SK-N-SH (cell line): ENCODE results near the gene ZNF23. TPM values are rescaled to one million over a fixed set of nuclear protein-coding genes. Genes with fewer than 3 reads are reported as not detected.

ENCODE experiments used
- CTCF ChIA-PET: fragments of 300-600, 350-600 bp; formaldehyde crosslinking; extraction: SDS; loops from one replicate; lab custom pipeline; 2021; lab: Yijun Ruan, JAX
- POLR2A ChIA-PET: fragments of 350-600 bp; sonication (Branson Sonifier 250); formaldehyde crosslinking; extraction: SDS; loops from one replicate; lab custom pipeline; 2020; ENCODE audit warnings: antibody characterized with exemption, inconsistent platforms; lab: Yijun Ruan, JAX
- DNase-seq: peaks from one replicate; pipeline ENCODE4 v3.0.0; 2012
- H2AFZ ChIP-seq: fragments of 200-600 bp; sonication (generic); 2 replicates; pipeline ENCODE4 v1.8.1; 2016; ENCODE audit warnings: antibody characterized with exemption, mild to moderate bottlenecking, low read depth
- H3F3A ChIP-seq: fragments of 200-600 bp; sonication (generic); replicated peaks from 2 replicates; pipeline ENCODE3; 2016; ENCODE audit warnings: antibody characterized with exemption, mild to moderate bottlenecking; ENCODE audit not compliant: insufficient read depth
- H3K27ac ChIP-seq, 2 experiments: fragments of 200-500 bp in 1 of 2; fragments of 200-600 bp in 1 of 2; sonication (Bioruptor generic) in 1 of 2; sonication (generic), shearing (Covaris generic) in 1 of 2; 2 replicates each; pipeline versions ENCODE4 v1.5.1 to v1.6.1; 2014 to 2016; ENCODE audit warnings: low read depth in 2 of 2, inconsistent platforms in 1 of 2, low read length in 1 of 2, mild to moderate bottlenecking in 1 of 2, mixed read lengths in 1 of 2
- H3K27me3 ChIP-seq: fragments of 200-600 bp; sonication (generic), shearing (Covaris generic); 2 replicates; pipeline ENCODE4 v1.6.1; 2016; ENCODE audit warnings: mixed run types; ENCODE audit not compliant: insufficient read depth
- H3K36me3 ChIP-seq, 2 experiments: fragments of 200-500 bp in 1 of 2; fragments of 200-600 bp in 1 of 2; sonication (Bioruptor generic) in 1 of 2; sonication (generic) in 1 of 2; replicated peaks in 1 of 2; 2 replicates each; pipeline versions ENCODE3 to v1.5.1; 2014 to 2016; ENCODE audit warnings: low read length in 1 of 2, mild to moderate bottlenecking in 1 of 2; ENCODE audit not compliant: insufficient read depth in 2 of 2, control insufficient read depth in 1 of 2
- H3K4me1 ChIP-seq, 2 experiments: fragments of 200-500 bp in 1 of 2; fragments of 200-600 bp in 1 of 2; sonication (Bioruptor generic) in 1 of 2; sonication (generic), shearing (Covaris generic) in 1 of 2; 2 replicates each; pipeline versions ENCODE4 v1.5.1 to v1.6.1; 2014 to 2016; ENCODE audit warnings: low read depth in 1 of 2, low read length in 1 of 2, mixed run types in 1 of 2; ENCODE audit not compliant: insufficient read depth in 2 of 2, control insufficient read depth in 1 of 2
- H3K4me2 ChIP-seq: fragments of 200-600 bp; sonication (generic), shearing (Covaris generic); 2 replicates; pipeline ENCODE4 v1.6.1; 2017; ENCODE audit warnings: mixed run types
- H3K4me3 ChIP-seq, 2 experiments: fragments of 200-500 bp in 1 of 2; fragments of 200-600 bp in 1 of 2; sonication (Bioruptor generic) in 1 of 2; sonication (generic), shearing (Covaris generic) in 1 of 2; 2 replicates each; pipeline versions ENCODE4 v1.5.1 to v1.8.1; 2014 to 2016; ENCODE audit warnings: low read depth in 2 of 2, inconsistent platforms in 1 of 2, low read length in 1 of 2, mild to moderate bottlenecking in 1 of 2, mixed read lengths in 1 of 2, moderate library complexity in 1 of 2
- H3K79me2 ChIP-seq: fragments of 200-600 bp; sonication (generic); 2 replicates; pipeline ENCODE4 v1.8.1; 2017; ENCODE audit warnings: mild to moderate bottlenecking; ENCODE audit not compliant: insufficient read depth
- H3K9ac ChIP-seq: fragments of 200-600 bp; sonication (generic); 2 replicates; pipeline ENCODE4 v1.6.1; 2017; ENCODE audit warnings: mixed run types
- H3K9me2 ChIP-seq: fragments of 200-600 bp; sonication (generic); 2 replicates; pipeline ENCODE4 v1.6.1; 2017; ENCODE audit warnings: mixed run types
- H3K9me3 ChIP-seq: fragments of 200-600 bp; sonication (generic); 2 replicates; pipeline ENCODE4 v1.6.1; 2017; ENCODE audit warnings: mixed run types, mild to moderate bottlenecking, moderate library complexity
- H4K20me1 ChIP-seq: fragments of 200-600 bp; sonication (generic); 2 replicates; pipeline ENCODE4 v1.6.1; 2017; ENCODE audit warnings: mild to moderate bottlenecking, mixed run types; ENCODE audit not compliant: insufficient read depth
- CTCF ChIP-seq: fragments of 200-600 bp; sonication (generic); IDR thresholded peaks from 2 replicates; pipeline ENCODE4 v1.6.1; 2017; ENCODE audit warnings: antibody characterized with exemption, mild to moderate bottlenecking, moderate library complexity
- ELF1 ChIP-seq: IDR thresholded peaks from 2 replicates; pipeline ENCODE4 v1.4.0; 2012
- EZH2phosphoT487 ChIP-seq: fragments of 200-600 bp; sonication (generic); IDR thresholded peaks from 2 replicates; pipeline ENCODE4 v1.6.1; 2017; ENCODE audit warnings: low read depth, mixed run types, mild to moderate bottlenecking, antibody characterized with exemption, moderate library complexity, borderline replicate concordance
- FOSL2 ChIP-seq: IDR thresholded peaks from 2 replicates; pipeline ENCODE4 v1.4.0; 2012; ENCODE audit warnings: low read depth, mild to moderate bottlenecking, moderate library complexity, borderline replicate concordance
- FOXM1 ChIP-seq: IDR thresholded peaks from 2 replicates; pipeline ENCODE4 v1.4.0; 2012; ENCODE audit warnings: low read depth, mild to moderate bottlenecking
- GATA2 ChIP-seq: sonication (generic); formaldehyde crosslinking; IDR thresholded peaks from 2 replicates; pipeline ENCODE4 v1.5.0; 2020; ENCODE audit warnings: mild to moderate bottlenecking, missing genetic modification reagents
- JUND ChIP-seq: IDR thresholded peaks from 2 replicates; pipeline ENCODE4 v1.4.0; 2012
- MXI1 ChIP-seq: IDR thresholded peaks from 2 replicates; pipeline ENCODE4 v1.6.1; 2012; ENCODE audit warnings: mild to moderate bottlenecking, low read depth, low read length, improper control_type of control experiment
- POLR2AphosphoS5 ChIP-seq: IDR thresholded peaks from 2 replicates; pipeline ENCODE4 v1.6.1; 2012; ENCODE audit warnings: low read depth, low read length
- TCF12 ChIP-seq: IDR thresholded peaks from 2 replicates; pipeline ENCODE4 v1.4.0; 2012
- WGBS: methylation state at CpG from one replicate; pipeline ENCODE4 v1.1.6; 2017; ENCODE audit warnings: low lambda C conversion rate; 5-methylcytosine and 5-hydroxymethylcytosine counted together
- polyA plus RNA-seq, 3 experiments: library from polyadenylated mRNA; depleted of rRNA; stranded (reverse); fragments of >200 nt; gene quantifications; 2 replicates each; pipeline ENCODE4 v1.2.3, GENCODE V29; 2012
- TF ChIP-seq, protein P1 (sequence below): fragments of 150-350 bp; IDR thresholded peaks from 2 replicates; pipeline ENCODE4 v1.6.1; 2017; ENCODE audit warnings: antibody characterized with exemption, low read length, low read depth, borderline replicate concordance
- TF ChIP-seq, protein P2 (sequence below): IDR thresholded peaks from 2 replicates; pipeline ENCODE4; 2012
- TF ChIP-seq, protein P3 (sequence below): fragments of 150-350 bp; IDR thresholded peaks from 2 replicates; pipeline ENCODE4 v1.6.1; 2016; ENCODE audit warnings: mild to moderate bottlenecking, low read depth, low read length
- TF ChIP-seq, protein P4 (sequence below): IDR thresholded peaks from 2 replicates; pipeline ENCODE4 v1.6.1; 2012; ENCODE audit warnings: mild to moderate bottlenecking, low read depth, low read length, moderate library complexity

ZNF23 gene
- polyA plus RNA-seq, 1 of the 3 experiments (the other 2 are of a cell fraction): 7.3 TPM

GRCh38 chr16:71414038-71414437, 48.0 kb downstream of the ZNF23 start:
- H2AFZ ChIP-seq: no peak overlapping the region
- no peaks in the 10 kb centered on the region for H3F3A ChIP-seq
- no peaks in the 10 kb centered on the region for H3K79me2 ChIP-seq
- H3K9me2 ChIP-seq: no peaks in the 10 kb centered on the region
- 65% methylated on average over 5 of the region's 5 CpGs for WGBS
- no peak overlapping the region for H3K4me3 ChIP-seq
- H4K20me1 ChIP-seq: no peaks in the 10 kb centered on the region
- H3K27me3 ChIP-seq: peaks cover 27% of the 10 kb centered on the region; the same call in 1 of the 2 replicates
- CTCF ChIA-PET: interaction anchor here (2.3 to 6.0 kb wide), 7 partner anchors 10 to 197 kb away, joined by 13 to 162 read pairs (median 18); no protein-coding TSS in a partner anchor
- H3K36me3 ChIP-seq: no peaks in the 10 kb centered on the region
- TF ChIP-seq, protein P1, sequence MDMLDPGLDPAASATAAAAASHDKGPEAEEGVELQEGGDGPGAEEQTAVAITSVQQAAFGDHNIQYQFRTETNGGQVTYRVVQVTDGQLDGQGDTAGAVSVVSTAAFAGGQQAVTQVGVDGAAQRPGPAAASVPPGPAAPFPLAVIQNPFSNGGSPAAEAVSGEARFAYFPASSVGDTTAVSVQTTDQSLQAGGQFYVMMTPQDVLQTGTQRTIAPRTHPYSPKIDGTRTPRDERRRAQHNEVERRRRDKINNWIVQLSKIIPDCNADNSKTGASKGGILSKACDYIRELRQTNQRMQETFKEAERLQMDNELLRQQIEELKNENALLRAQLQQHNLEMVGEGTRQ: no peak
- TF ChIP-seq EZH2phosphoT487: no peak
- TF ChIP-seq MXI1: no peak
- no peak for TF ChIP-seq TCF12
- TF ChIP-seq, protein P2, sequence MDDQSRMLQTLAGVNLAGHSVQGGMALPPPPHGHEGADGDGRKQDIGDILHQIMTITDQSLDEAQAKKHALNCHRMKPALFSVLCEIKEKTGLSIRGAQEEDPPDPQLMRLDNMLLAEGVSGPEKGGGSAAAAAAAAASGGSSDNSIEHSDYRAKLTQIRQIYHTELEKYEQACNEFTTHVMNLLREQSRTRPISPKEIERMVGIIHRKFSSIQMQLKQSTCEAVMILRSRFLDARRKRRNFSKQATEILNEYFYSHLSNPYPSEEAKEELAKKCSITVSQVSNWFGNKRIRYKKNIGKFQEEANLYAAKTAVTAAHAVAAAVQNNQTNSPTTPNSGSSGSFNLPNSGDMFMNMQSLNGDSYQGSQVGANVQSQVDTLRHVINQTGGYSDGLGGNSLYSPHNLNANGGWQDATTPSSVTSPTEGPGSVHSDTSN: no peak
- no peak for TF ChIP-seq FOSL2
- no peak for TF ChIP-seq ELF1
- no peak for TF ChIP-seq FOXM1
- TF ChIP-seq GATA2: no peak
- TF ChIP-seq POLR2AphosphoS5: no peak
- TF ChIP-seq JUND: no peak
- TF ChIP-seq, protein P3, sequence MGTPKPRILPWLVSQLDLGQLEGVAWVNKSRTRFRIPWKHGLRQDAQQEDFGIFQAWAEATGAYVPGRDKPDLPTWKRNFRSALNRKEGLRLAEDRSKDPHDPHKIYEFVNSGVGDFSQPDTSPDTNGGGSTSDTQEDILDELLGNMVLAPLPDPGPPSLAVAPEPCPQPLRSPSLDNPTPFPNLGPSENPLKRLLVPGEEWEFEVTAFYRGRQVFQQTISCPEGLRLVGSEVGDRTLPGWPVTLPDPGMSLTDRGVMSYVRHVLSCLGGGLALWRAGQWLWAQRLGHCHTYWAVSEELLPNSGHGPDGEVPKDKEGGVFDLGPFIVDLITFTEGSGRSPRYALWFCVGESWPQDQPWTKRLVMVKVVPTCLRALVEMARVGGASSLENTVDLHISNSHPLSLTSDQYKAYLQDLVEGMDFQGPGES: no peak
- TF ChIP-seq CTCF: no peak
- TF ChIP-seq, protein P4, sequence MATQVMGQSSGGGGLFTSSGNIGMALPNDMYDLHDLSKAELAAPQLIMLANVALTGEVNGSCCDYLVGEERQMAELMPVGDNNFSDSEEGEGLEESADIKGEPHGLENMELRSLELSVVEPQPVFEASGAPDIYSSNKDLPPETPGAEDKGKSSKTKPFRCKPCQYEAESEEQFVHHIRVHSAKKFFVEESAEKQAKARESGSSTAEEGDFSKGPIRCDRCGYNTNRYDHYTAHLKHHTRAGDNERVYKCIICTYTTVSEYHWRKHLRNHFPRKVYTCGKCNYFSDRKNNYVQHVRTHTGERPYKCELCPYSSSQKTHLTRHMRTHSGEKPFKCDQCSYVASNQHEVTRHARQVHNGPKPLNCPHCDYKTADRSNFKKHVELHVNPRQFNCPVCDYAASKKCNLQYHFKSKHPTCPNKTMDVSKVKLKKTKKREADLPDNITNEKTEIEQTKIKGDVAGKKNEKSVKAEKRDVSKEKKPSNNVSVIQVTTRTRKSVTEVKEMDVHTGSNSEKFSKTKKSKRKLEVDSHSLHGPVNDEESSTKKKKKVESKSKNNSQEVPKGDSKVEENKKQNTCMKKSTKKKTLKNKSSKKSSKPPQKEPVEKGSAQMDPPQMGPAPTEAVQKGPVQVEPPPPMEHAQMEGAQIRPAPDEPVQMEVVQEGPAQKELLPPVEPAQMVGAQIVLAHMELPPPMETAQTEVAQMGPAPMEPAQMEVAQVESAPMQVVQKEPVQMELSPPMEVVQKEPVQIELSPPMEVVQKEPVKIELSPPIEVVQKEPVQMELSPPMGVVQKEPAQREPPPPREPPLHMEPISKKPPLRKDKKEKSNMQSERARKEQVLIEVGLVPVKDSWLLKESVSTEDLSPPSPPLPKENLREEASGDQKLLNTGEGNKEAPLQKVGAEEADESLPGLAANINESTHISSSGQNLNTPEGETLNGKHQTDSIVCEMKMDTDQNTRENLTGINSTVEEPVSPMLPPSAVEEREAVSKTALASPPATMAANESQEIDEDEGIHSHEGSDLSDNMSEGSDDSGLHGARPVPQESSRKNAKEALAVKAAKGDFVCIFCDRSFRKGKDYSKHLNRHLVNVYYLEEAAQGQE: no peak
- TF ChIP-seq, all 33 proteins: peak for 0
- no peaks in the 10 kb centered on the region for H3K9me3 ChIP-seq
- POLR2A ChIA-PET: no interaction called here
- H3K4me1 ChIP-seq: no peaks in the 10 kb centered on the region; a peak in 1 of 4 replicates
- H3K27ac ChIP-seq: no peak overlapping the region
- DNase-seq: no peak
- H3K9ac ChIP-seq: no peak overlapping the region
- H3K4me2 ChIP-seq: no peak overlapping the region
